Neuron (in vitro differentiated cells): ENCODE results near the gene RADX.

Experiments used
- H2AFZ ChIP-seq: one replicate; pipeline ENCODE4 v1.6.1; 2013; ENCODE audit warnings: low read depth, mild to moderate bottlenecking, inconsistent platforms, low read length, moderate library complexity
- H3K27me3 ChIP-seq: one replicate; pipeline ENCODE4 v1.6.1; 2013; ENCODE audit warnings: low read length; ENCODE audit not compliant: insufficient read depth
- H3K36me3 ChIP-seq: one replicate; pipeline ENCODE4 v1.6.1; 2013; ENCODE audit warnings: low read length; ENCODE audit not compliant: insufficient read depth
- H3K4me1 ChIP-seq: one replicate; pipeline ENCODE4 v1.6.1; 2013; ENCODE audit warnings: low read length; ENCODE audit not compliant: insufficient read depth
- H3K4me3 ChIP-seq: 2 replicates; pipeline ENCODE4 v1.5.1; 2013; ENCODE audit warnings: mild to moderate bottlenecking, low read length, moderate library complexity
- H3K9me3 ChIP-seq: one replicate; pipeline ENCODE4 v1.6.1; 2013; ENCODE audit warnings: low read length

Gene RADX

GRCh38 chrX:106702636-106703035 lies 90.9 kb downstream of the RADX start:
- Histone ChIP-seq H3K9me3 (no peaks in the 10 kb centered on the region), H3K27me3 (no peaks in the 10 kb centered on the region), H2AFZ (no peak overlapping the region), H3K4me1 (no peaks in the 10 kb centered on the region), H3K4me3 (no peak overlapping the region), H3K36me3 (no peaks in the 10 kb centered on the region)

- Histone ChIP-seq H2AFZ (no peak overlapping the region), H3K27me3 (no peaks in the 10 kb centered on the region), H3K4me1 (no peaks in the 10 kb centered on the region)
These were observed 94.7 kb downstream of the RADX start for GRCh38 chrX:106706466-106706865.

GRCh38 chrX:106707771-106708454 lies 96.1 kb downstream of the RADX start:
- Histone ChIP-seq H3K9me3 (no peaks in the 10 kb centered on the region), H3K36me3 (no peaks in the 10 kb centered on the region), H3K4me1 (no peaks in the 10 kb centered on the region), H3K27me3 (no peaks in the 10 kb centered on the region), H2AFZ (no peak overlapping the region), H3K4me3 (no peak overlapping the region)

More at GRCh38 chrX:106706466-106706865, 94.7 kb downstream of the RADX start:
- no peaks in the 10 kb centered on the region for H3K36me3 ChIP-seq
- H3K9me3 ChIP-seq = no peaks in the 10 kb centered on the region
- no peak overlapping the region for H3K4me3 ChIP-seq

GRCh38 chrX:106710771-106711170 lies 99.0 kb downstream of the RADX start:
- H3K9me3 ChIP-seq = no peaks in the 10 kb centered on the region
- no peaks in the 10 kb centered on the region for H3K36me3 ChIP-seq
- no peaks in the 10 kb centered on the region for H3K4me1 ChIP-seq
- H3K4me3 ChIP-seq = no peak overlapping the region
- no peak overlapping the region for H2AFZ ChIP-seq
- H3K27me3 ChIP-seq = no peaks in the 10 kb centered on the region

- no peaks in the 10 kb centered on the region for H3K9me3 ChIP-seq
- no peaks in the 10 kb centered on the region for H3K4me1 ChIP-seq
- no peak overlapping the region for H2AFZ ChIP-seq
- H3K36me3 ChIP-seq = no peaks in the 10 kb centered on the region
- H3K4me3 ChIP-seq = no peak overlapping the region
- no peaks in the 10 kb centered on the region for H3K27me3 ChIP-seq
These were observed 99.6 kb downstream of the RADX start for GRCh38 chrX:106711375-106711774.

GRCh38 chrX:106716004-106716403 lies 104.2 kb downstream of the RADX start:
- H3K9me3 ChIP-seq = no peaks in the 10 kb centered on the region
- H2AFZ ChIP-seq = no peak overlapping the region
- H3K4me1 ChIP-seq = no peaks in the 10 kb centered on the region

GRCh38 chrX:106716463-106716862 lies 104.7 kb downstream of the RADX start:
- peaks cover 3% of the 10 kb centered on the region for H3K27me3 ChIP-seq
- no peaks in the 10 kb centered on the region for H3K36me3 ChIP-seq
- H3K9me3 ChIP-seq = no peaks in the 10 kb centered on the region
- no peak overlapping the region for H2AFZ ChIP-seq
- H3K4me3 ChIP-seq = no peak overlapping the region
- H3K4me1 ChIP-seq = no peaks in the 10 kb centered on the region

More at GRCh38 chrX:106716004-106716403, 104.2 kb downstream of the RADX start:
- Histone ChIP-seq H3K27me3 (no peaks in the 10 kb centered on the region), H3K4me3 (no peak overlapping the region), H3K36me3 (no peaks in the 10 kb centered on the region)

- no peaks in the 10 kb centered on the region for H3K9me3 ChIP-seq
- H3K4me1 ChIP-seq = no peaks in the 10 kb centered on the region
- no peak overlapping the region for H3K4me3 ChIP-seq
- H3K36me3 ChIP-seq = no peaks in the 10 kb centered on the region
- H2AFZ ChIP-seq = no peak overlapping the region
- peaks cover 3% of the 10 kb centered on the region for H3K27me3 ChIP-seq
These were observed 106.9 kb downstream of the RADX start for GRCh38 chrX:106718709-106719108.

- Histone ChIP-seq H3K9me3 (no peaks in the 10 kb centered on the region), H2AFZ (peak overlapping the region; percentile 53), H3K27me3 (peaks cover 59% of the 10 kb centered on the region), H3K4me1 (peaks cover 7% of the 10 kb centered on the region), H3K36me3 (no peaks in the 10 kb centered on the region), H3K4me3 (peak overlapping the region; percentile 42)
These were observed 114.2 kb downstream of the RADX start for GRCh38 chrX:106725931-106726330.

GRCh38 chrX:106726485-106727437 lies 115.0 kb downstream of the RADX start, which contains the start of gene RNF128:
TSS of gene RNF128 (plus strand) at chrX:106726701. CDS start at chrX:106726914, 213 bp downstream.
- Histone ChIP-seq H3K27me3 (peaks cover 59% of the 10 kb centered on the region), H2AFZ (peak within 1 kb of the TSS; percentile 53), H3K4me1 (peaks cover 7% of the 10 kb centered on the region), H3K4me3 (peak within 1 kb of the TSS; percentile 42), H3K9me3 (no peaks in the 10 kb centered on the region), H3K36me3 (no peaks in the 10 kb centered on the region)

GRCh38 chrX:106728337-106728736 lies 116.6 kb downstream of the RADX start:
- no peak overlapping the region for H3K4me3 ChIP-seq

More at GRCh38 chrX:106728337-106728736, 116.6 kb downstream of the RADX start:
- H2AFZ ChIP-seq = no peak overlapping the region
- H3K27me3 ChIP-seq = peaks cover 62% of the 10 kb centered on the region
- peaks cover 7% of the 10 kb centered on the region for H3K4me1 ChIP-seq
- H3K36me3 ChIP-seq = no peaks in the 10 kb centered on the region
- H3K9me3 ChIP-seq = no peaks in the 10 kb centered on the region
